GM23338 (cell line): ENCODE results near the gene NAP1L2. TPM values are rescaled to one million over a fixed set of nuclear protein-coding genes. Genes with fewer than 3 reads are reported as not detected.
"Not testable (repeated sequence)": the region's sequence is repeated elsewhere in the genome, so short reads cannot be mapped to it uniquely, and the experiment has no call there.

Experiments
- ATAC-seq: fragments of 200-7000 bp; cut with Tn5 transposase; 3 replicates; pipeline ENCODE4 v1.9.1; 2020
- DNase-seq: peaks from one replicate; pipeline ENCODE4 v3.0.0-alpha.2; 2015; ENCODE audit warnings: low spot score
- H2AFZ ChIP-seq: fragments of 200-600 bp; sonication (generic); 2 replicates; pipeline ENCODE4 v1.8.0; 2016; ENCODE audit warnings: antibody characterized with exemption, mild to moderate bottlenecking, moderate library complexity
- H3F3A ChIP-seq: fragments of 200-600 bp; sonication (generic); replicated peaks from 2 replicates; pipeline ENCODE4 v1.8.0; 2017; ENCODE audit warnings: antibody characterized with exemption, mixed run types, low read depth
- H3K27ac ChIP-seq: fragments of 200-600 bp; sonication (generic); 2 replicates; pipeline ENCODE4 v1.6.1; 2016; ENCODE audit warnings: low read depth
- H3K27me3 ChIP-seq: fragments of 200-600 bp; sonication (generic); 2 replicates; pipeline ENCODE4 v1.8.0; 2016; ENCODE audit warnings: mild to moderate bottlenecking, mixed run types, moderate library complexity; ENCODE audit not compliant: insufficient read depth
- H3K36me3 ChIP-seq: fragments of 200-600 bp; sonication (generic); 2 replicates; pipeline ENCODE4 v1.8.0; 2016; ENCODE audit warnings: mild to moderate bottlenecking; ENCODE audit not compliant: insufficient read depth
- H3K4me1 ChIP-seq: fragments of 200-600 bp; sonication (generic); 2 replicates; pipeline ENCODE4 v1.8.0; 2016; ENCODE audit warnings: mild to moderate bottlenecking, moderate library complexity; ENCODE audit not compliant: insufficient read depth
- H3K4me2 ChIP-seq: fragments of 200-600 bp; sonication (generic); 2 replicates; pipeline ENCODE4 v1.7.1; 2017; ENCODE audit warnings: mixed run types
- H3K4me3 ChIP-seq: fragments of 200-600 bp; sonication (generic); 2 replicates; pipeline ENCODE4 v1.6.1; 2016; ENCODE audit warnings: mixed run types
- H3K79me2 ChIP-seq: fragments of 200-600 bp; sonication (generic); replicated peaks from 2 replicates; pipeline ENCODE4 v1.8.0; 2017; ENCODE audit warnings: mild to moderate bottlenecking; ENCODE audit not compliant: insufficient read depth
- H3K9me2 ChIP-seq: fragments of 200-600 bp; sonication (generic); 2 replicates; pipeline ENCODE4 v1.8.0; 2017; ENCODE audit not compliant: insufficient read depth
- H4K20me1 ChIP-seq: fragments of 200-600 bp; sonication (generic); replicated peaks from 2 replicates; pipeline ENCODE4 v1.8.0; 2017; ENCODE audit warnings: mild to moderate bottlenecking; ENCODE audit not compliant: insufficient read depth
- H3K27ac Mint-ChIP-seq: 2 replicates; pipeline ENCODE4 v1.8.0; 2020; ENCODE audit warnings: inconsistent platforms, mild to moderate bottlenecking, moderate library complexity, mixed read lengths
- H3K27me3 Mint-ChIP-seq: 3 replicates; pipeline ENCODE4 v1.8.0; 2022; ENCODE audit warnings: low read depth, mild to moderate bottlenecking, moderate library complexity, mixed read lengths, inconsistent platforms; ENCODE audit not compliant: insufficient read depth, poor library complexity
- H3K36me3 Mint-ChIP-seq: 3 replicates; pipeline ENCODE4 v1.8.0; 2021; ENCODE audit warnings: low read depth, mild to moderate bottlenecking, inconsistent platforms, moderate library complexity, mixed read lengths
- H3K4me1 Mint-ChIP-seq: 3 replicates; pipeline ENCODE4 v1.8.0; 2020; ENCODE audit warnings: mild to moderate bottlenecking, inconsistent platforms, mixed read lengths
- H3K4me3 Mint-ChIP-seq: 3 replicates; pipeline ENCODE4 v1.8.0; 2021; ENCODE audit warnings: moderate library complexity, mild to moderate bottlenecking, inconsistent platforms, mixed read lengths
- H3K9me3 Mint-ChIP-seq: 3 replicates; pipeline ENCODE4 v1.8.0; 2020; ENCODE audit warnings: moderate library complexity, mild to moderate bottlenecking, inconsistent platforms, mixed read lengths
- polyA plus RNA-seq: library from polyadenylated mRNA; unstranded; fragments of >200 nt; fragmentation: Nextera tagmentation; extraction: Ambion mirVana; gene quantifications from 2 replicates; pipeline ENCODE4 v1.2.1, GENCODE V29; 2016
- total RNA-seq: library from RNA; depleted of rRNA; stranded (reverse); fragments of >200 nt; shearing (Covaris generic); gene quantifications from 2 replicates; pipeline ENCODE4 v1.2.3, GENCODE V29; 2014; rRNA removed
- TF ChIP-seq, protein P1 (sequence below): fragments of 250-450 bp; sonication (Bioruptor Pico); IDR thresholded peaks from 2 replicates; pipeline ENCODE4 v1.5.0; 2020; ENCODE audit warnings: mild to moderate bottlenecking, moderate library complexity

The NAP1L2 gene
- total and polyA plus RNA-seq, 2 experiments from 2014 or later = 11.4 to 16.2 TPM

DNA sequence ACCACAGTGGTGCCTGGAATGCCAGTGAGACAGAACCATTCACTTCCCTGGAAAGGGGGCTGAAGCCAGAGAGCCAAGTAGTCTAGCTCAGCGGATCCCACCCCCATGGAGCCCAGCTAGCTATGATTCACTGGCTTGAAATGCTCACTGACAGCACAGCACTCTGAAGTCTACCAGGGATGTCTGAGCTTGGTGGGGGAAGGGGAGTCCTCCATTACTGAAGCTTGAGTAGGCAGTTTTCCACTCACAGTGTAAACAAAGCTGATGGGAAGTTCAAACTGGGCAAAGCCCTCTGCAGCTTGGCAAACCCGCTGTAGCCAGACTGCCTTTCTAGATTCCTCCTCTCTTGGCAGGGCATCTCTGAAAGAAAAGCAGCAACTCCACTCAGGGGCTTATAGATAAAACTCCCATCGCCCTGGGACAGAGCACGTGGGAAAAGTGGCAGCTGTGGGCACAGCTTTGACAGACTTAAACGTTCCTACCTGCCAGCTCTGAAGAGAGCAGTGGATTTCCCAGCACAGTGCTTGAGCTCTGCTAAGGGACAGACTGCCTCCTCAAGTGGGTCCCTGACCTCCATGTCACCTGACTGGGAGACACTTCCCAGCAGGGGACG is 32.0 kb downstream of the NAP1L2 start (continued):
- TF ChIP-seq, protein P1, sequence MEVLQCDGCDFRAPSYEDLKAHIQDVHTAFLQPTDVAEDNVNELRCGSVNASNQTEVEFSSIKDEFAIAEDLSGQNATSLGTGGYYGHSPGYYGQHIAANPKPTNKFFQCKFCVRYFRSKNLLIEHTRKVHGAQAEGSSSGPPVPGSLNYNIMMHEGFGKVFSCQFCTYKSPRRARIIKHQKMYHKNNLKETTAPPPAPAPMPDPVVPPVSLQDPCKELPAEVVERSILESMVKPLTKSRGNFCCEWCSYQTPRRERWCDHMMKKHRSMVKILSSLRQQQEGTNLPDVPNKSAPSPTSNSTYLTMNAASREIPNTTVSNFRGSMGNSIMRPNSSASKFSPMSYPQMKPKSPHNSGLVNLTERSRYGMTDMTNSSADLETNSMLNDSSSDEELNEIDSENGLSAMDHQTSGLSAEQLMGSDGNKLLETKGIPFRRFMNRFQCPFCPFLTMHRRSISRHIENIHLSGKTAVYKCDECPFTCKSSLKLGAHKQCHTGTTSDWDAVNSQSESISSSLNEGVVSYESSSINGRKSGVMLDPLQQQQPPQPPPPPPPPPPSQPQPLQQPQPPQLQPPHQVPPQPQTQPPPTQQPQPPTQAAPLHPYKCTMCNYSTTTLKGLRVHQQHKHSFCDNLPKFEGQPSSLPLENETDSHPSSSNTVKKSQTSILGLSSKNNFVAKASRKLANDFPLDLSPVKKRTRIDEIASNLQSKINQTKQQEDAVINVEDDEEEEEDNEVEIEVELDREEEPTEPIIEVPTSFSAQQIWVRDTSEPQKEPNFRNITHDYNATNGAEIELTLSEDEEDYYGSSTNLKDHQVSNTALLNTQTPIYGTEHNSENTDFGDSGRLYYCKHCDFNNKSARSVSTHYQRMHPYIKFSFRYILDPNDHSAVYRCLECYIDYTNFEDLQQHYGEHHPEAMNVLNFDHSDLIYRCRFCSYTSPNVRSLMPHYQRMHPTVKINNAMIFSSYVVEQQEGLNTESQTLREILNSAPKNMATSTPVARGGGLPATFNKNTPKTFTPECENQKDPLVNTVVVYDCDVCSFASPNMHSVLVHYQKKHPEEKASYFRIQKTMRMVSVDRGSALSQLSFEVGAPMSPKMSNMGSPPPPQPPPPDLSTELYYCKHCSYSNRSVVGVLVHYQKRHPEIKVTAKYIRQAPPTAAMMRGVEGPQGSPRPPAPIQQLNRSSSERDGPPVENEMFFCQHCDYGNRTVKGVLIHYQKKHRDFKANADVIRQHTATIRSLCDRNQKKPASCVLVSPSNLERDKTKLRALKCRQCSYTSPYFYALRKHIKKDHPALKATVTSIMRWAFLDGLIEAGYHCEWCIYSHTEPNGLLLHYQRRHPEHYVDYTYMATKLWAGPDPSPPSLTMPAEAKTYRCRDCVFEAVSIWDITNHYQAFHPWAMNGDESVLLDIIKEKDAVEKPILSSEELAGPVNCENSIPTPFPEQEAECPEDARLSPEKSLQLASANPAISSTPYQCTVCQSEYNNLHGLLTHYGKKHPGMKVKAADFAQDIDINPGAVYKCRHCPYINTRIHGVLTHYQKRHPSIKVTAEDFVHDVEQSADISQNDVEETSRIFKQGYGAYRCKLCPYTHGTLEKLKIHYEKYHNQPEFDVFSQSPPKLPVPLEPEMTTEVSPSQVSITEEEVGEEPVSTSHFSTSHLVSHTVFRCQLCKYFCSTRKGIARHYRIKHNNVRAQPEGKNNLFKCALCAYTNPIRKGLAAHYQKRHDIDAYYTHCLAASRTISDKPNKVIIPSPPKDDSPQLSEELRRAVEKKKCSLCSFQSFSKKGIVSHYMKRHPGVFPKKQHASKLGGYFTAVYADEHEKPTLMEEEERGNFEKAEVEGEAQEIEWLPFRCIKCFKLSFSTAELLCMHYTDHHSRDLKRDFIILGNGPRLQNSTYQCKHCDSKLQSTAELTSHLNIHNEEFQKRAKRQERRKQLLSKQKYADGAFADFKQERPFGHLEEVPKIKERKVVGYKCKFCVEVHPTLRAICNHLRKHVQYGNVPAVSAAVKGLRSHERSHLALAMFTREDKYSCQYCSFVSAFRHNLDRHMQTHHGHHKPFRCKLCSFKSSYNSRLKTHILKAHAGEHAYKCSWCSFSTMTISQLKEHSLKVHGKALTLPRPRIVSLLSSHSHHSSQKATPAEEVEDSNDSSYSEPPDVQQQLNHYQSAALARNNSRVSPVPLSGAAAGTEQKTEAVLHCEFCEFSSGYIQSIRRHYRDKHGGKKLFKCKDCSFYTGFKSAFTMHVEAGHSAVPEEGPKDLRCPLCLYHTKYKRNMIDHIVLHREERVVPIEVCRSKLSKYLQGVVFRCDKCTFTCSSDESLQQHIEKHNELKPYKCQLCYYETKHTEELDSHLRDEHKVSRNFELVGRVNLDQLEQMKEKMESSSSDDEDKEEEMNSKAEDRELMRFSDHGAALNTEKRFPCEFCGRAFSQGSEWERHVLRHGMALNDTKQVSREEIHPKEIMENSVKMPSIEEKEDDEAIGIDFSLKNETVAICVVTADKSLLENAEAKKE (CRISPR knock-in tag) = no peak

DNA sequence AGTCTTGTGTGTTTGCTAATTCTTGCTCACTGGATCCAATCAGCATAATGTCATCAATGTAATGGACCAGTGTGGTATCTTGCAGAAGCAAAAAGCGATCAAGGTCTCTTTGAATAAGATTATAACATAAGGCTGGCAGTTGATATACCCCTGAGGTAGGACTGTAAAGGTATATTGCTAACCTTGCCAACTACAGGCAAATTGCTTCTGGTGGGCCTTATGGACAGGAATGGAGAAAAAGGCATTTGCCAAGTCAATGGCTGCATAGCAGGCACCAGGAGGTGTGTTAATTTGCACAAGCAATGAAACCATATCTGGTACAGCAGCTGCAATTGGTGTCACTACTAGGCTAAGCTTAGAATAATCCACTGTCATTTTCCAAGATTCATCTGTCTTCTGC is 45.7 kb downstream of the NAP1L2 start:
- H3K9me2 ChIP-seq, H4K20me1 ChIP-seq, H3K4me1 ChIP-seq, H3K36me3 Mint-ChIP-seq, H3K4me3 ChIP-seq, H3K4me1 Mint-ChIP-seq, H3K79me2 ChIP-seq, H3K27me3 Mint-ChIP-seq, H3K36me3 ChIP-seq, H2AFZ ChIP-seq, H3K27me3 ChIP-seq, H3K27ac Mint-ChIP-seq, DNase-seq, H3K27ac ChIP-seq, H3K4me2 ChIP-seq, ATAC-seq, H3F3A ChIP-seq, H3K9me3 Mint-ChIP-seq, H3K4me3 Mint-ChIP-seq: not testable (repeated sequence)

Other genes starting within 250 kb of the NAP1L2 start
- 0.19 TPM in 1 of 2 replicates, not detected in the other for gene PABPC1L2B, start 211.9 kb downstream of the NAP1L2 start, total RNA-seq
- gene PABPC1L2B, start 211.9 kb downstream of the NAP1L2 start, polyA plus RNA-seq = 0.27 and 0.87 TPM in 2 replicates
- 1.0 and 1.4 TPM in 2 replicates for gene PABPC1L2A, start 135.3 kb downstream of the NAP1L2 start, total RNA-seq
- gene PABPC1L2A, start 135.3 kb downstream of the NAP1L2 start, polyA plus RNA-seq = 0.24 and 0.26 TPM in 2 replicates
- gene CDX4, start 232.2 kb upstream of the NAP1L2 start, total RNA-seq = 0.50 and 2.0 TPM in 2 replicates
- 2.5 and 2.7 TPM in 2 replicates for gene CDX4, start 232.2 kb upstream of the NAP1L2 start, polyA plus RNA-seq